Activated CD4-positive, alpha-beta T cell treated with anti-CD3 and anti-CD28 coated beads for 36 hours (primary cell): ENCODE measurements around the gene MAP7. TPM values are rescaled to one million over a fixed set of nuclear protein-coding genes. Genes with fewer than 3 reads are reported as not detected.

ENCODE experiments used
- ATAC-seq: fragments of 200-7000 bp; cut with Tn5 transposase; one replicate; pipeline ENCODE4 v1.10.0; 2021; ENCODE audit warnings: mild to moderate bottlenecking, moderate library complexity
- CTCF ChIA-PET: fragments of 350-600 bp; sonication (Branson Sonifier 250); formaldehyde crosslinking; loops from one replicate; lab custom pipeline; 2021; ENCODE audit warnings: antibody characterized with exemption; lab: Charles Lee
- POLR2A ChIA-PET: fragments of 350-600 bp; sonication (Branson Sonifier 250); formaldehyde crosslinking; loops from one replicate; lab custom pipeline; 2021; ENCODE audit warnings: antibody characterized with exemption, inconsistent platforms; lab: Charles Lee
- DNase-seq: peaks from one replicate; pipeline ENCODE4 v3.0.0-alpha.2; 2020
- H3K27ac Mint-ChIP-seq: one replicate; pipeline ENCODE4 v1.8.0; 2021; ENCODE audit warnings: mixed read lengths
- H3K27me3 Mint-ChIP-seq: one replicate; pipeline ENCODE4 v1.8.0; 2021; ENCODE audit warnings: mixed read lengths
- H3K36me3 Mint-ChIP-seq: one replicate; pipeline ENCODE4 v1.8.0; 2021; ENCODE audit warnings: low read depth, mixed read lengths
- H3K4me1 Mint-ChIP-seq: one replicate; pipeline ENCODE4 v1.8.0; 2021; ENCODE audit warnings: mixed read lengths
- H3K4me3 Mint-ChIP-seq: one replicate; pipeline ENCODE4 v1.8.0; 2021; ENCODE audit warnings: mild to moderate bottlenecking, moderate library complexity, mixed read lengths
- H3K9me3 Mint-ChIP-seq: one replicate; pipeline ENCODE4 v1.8.0; 2021; ENCODE audit warnings: low read depth, mixed read lengths
- intact Hi-C, 2 experiments: fragments of 100-400 bp; cut with DNase I in 1 of 2; cut with micrococcal nuclease in 1 of 2; formaldehyde crosslinking; loops; one replicate each; pipeline versions ENCODE4 v1.14.2 to v1.15.1; 2022 to 2024; cut with DNase I, micrococcal nuclease
- total RNA-seq, 2 experiments: library from RNA; stranded (reverse); gene quantifications; one replicate each; pipeline ENCODE4 v1.2.3, GENCODE V29; 2021

MAP7 gene
- total RNA-seq, 2 experiments from 2014 or later = 2.1 to 3.1 TPM

DNA sequence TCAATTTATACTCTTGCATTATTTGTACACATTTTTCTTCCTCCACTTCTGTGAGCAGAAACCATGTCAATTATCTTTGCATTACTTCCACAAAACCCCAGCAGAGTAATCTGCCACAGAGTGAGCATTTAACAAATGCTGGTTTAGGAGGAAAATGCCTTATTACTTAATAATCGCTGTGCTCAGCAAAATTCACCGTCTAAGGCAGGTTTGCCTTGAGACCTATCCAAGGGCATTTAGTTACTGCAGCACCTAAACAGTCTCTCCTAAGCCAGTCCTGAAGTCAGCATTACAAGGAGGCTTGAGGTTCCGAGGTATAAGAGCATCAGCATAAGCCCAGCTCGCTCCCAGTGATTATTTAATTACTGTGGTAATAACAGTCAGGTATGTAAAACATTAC is 28.3 kb downstream of the MAP7 start:
- H3K4me3 Mint-ChIP-seq = no peak overlapping the region
- no peak for DNase-seq
- intact Hi-C loops = no loop called here
- H3K9me3 Mint-ChIP-seq = no peaks in the 10 kb centered on the region
- H3K27ac Mint-ChIP-seq = no peak overlapping the region
- ChIA-PET POLR2A (no interaction called here), CTCF (no interaction called here)
- H3K36me3 Mint-ChIP-seq = no peaks in the 10 kb centered on the region
- H3K27me3 Mint-ChIP-seq = no peaks in the 10 kb centered on the region
- ATAC-seq = no peak
- peaks cover 20% of the 10 kb centered on the region for H3K4me1 Mint-ChIP-seq

GRCh38 chr6:136521427-136521826 is 28.8 kb downstream of the MAP7 start:
- ChIA-PET POLR2A (no interaction called here), CTCF (interaction anchor here (0.7 kb wide), 1 partner anchor 13 kb away, joined by 3 read pairs; no protein-coding TSS in a partner anchor)
- Mint-ChIP-seq H3K9me3 (no peaks in the 10 kb centered on the region), H3K4me3 (no peak overlapping the region), H3K27ac (no peak overlapping the region), H3K27me3 (no peaks in the 10 kb centered on the region), H3K4me1 (peaks cover 17% of the 10 kb centered on the region), H3K36me3 (no peaks in the 10 kb centered on the region)
- ATAC-seq = no peak
- intact Hi-C loops = no loop called here
- no peak for DNase-seq

DNA sequence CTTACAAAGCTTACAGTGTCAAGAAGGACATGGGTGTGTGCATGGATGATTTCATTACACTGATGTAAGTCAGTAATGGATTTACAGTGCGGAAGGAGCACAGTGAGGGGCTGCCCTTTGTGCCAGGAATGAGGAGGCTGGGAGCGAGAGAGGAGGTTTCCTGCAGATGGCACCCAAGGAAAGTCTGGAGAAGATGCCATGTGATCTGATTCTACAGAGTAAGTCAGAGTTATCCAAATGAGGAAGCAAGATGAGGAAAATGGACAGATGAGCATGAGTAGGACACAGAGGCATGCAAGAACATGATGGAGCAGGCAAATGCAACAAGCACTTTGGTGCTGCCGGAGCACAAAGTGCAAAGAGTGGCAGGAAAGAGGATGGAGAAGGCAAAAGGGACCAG is 29.7 kb downstream of the MAP7 start:
- no peaks in the 10 kb centered on the region for H3K36me3 Mint-ChIP-seq
- H3K4me3 Mint-ChIP-seq = no peak overlapping the region
- ChIA-PET CTCF (interaction anchor here (0.7 kb wide), 1 partner anchor 14 kb away, joined by 3 read pairs; no protein-coding TSS in a partner anchor), POLR2A (no interaction called here)
- DNase-seq (no peak), ATAC-seq (no peak)
- H3K9me3 Mint-ChIP-seq = no peaks in the 10 kb centered on the region
- intact Hi-C loops = no loop called here
- peaks cover 9% of the 10 kb centered on the region for H3K4me1 Mint-ChIP-seq
- no peaks in the 10 kb centered on the region for H3K27me3 Mint-ChIP-seq
- no peak overlapping the region for H3K27ac Mint-ChIP-seq

GRCh38 chr6:136517582-136517981 is 32.6 kb downstream of the MAP7 start:
- DNase-seq = no peak
- CTCF ChIA-PET = interaction anchor here (0.7 kb wide), 1 partner anchor 9 kb away, joined by 3 read pairs; no protein-coding TSS in a partner anchor
- no peaks in the 10 kb centered on the region for H3K27me3 Mint-ChIP-seq
- intact Hi-C loops = no loop called here
- POLR2A ChIA-PET = no interaction called here
- no peaks in the 10 kb centered on the region for H3K9me3 Mint-ChIP-seq
- H3K36me3 Mint-ChIP-seq = no peaks in the 10 kb centered on the region
- ATAC-seq = no peak
- H3K27ac Mint-ChIP-seq = no peak overlapping the region
- H3K4me3 Mint-ChIP-seq = no peak overlapping the region
- no peaks in the 10 kb centered on the region for H3K4me1 Mint-ChIP-seq

DNA sequence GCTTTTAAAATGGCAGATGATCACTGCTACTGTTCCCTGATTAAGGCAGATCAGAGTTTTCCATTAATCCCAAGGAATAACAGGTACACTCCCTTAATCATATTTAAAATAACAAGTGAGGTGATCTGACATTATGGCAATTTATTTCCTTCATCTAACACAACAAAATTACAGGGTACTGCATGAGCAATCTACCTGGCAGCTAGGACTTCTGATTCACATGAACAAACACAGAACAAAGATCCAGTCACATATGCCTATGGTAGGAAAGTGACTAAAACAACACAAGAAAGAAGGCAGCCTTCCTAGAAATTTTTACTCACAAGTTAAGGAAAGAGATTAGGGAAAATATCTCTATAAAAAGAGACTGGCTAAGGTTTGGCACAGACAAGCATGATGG is 33.2 kb downstream of the MAP7 start:
- no peak overlapping the region for H3K27ac Mint-ChIP-seq
- H3K27me3 Mint-ChIP-seq = no peaks in the 10 kb centered on the region
- H3K36me3 Mint-ChIP-seq = no peaks in the 10 kb centered on the region
- peaks cover under 1% of the 10 kb centered on the region for H3K4me1 Mint-ChIP-seq
- H3K4me3 Mint-ChIP-seq = no peak overlapping the region
- ChIA-PET POLR2A (no interaction called here), CTCF (no interaction called here)
- DNase-seq = no peak
- intact Hi-C loops = no loop called here
- ATAC-seq = no peak
- H3K9me3 Mint-ChIP-seq = no peaks in the 10 kb centered on the region

DNA sequence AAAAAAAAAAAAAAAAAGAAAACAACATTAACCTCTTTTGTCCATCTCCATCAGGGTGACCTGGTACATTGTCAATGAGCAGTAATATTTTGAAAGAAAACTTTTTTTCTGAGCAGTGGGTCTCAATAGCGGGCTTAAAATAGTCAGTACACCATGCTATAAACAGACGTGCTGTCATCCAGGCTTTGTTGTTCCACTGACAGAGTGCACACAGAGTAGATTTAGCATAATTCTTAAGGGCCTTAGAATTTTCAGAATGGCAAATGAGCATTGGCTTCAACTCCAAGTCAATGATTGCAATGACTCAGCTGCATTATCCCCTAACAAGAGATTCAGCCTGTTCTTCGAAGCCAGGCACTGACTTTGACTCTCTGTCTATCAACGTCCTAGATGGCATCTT is 35.6 kb downstream of the MAP7 start:
- intact Hi-C loops = no loop called here
- ATAC-seq (no peak), DNase-seq (no peak)
- Mint-ChIP-seq H3K36me3 (no peaks in the 10 kb centered on the region), H3K4me1 (peaks cover 23% of the 10 kb centered on the region), H3K27me3 (no peaks in the 10 kb centered on the region), H3K4me3 (no peak overlapping the region), H3K27ac (no peak overlapping the region), H3K9me3 (no peaks in the 10 kb centered on the region)
- ChIA-PET POLR2A (no interaction called here), CTCF (no interaction called here)

GRCh38 chr6:136511926-136512325 is 38.3 kb downstream of the MAP7 start:
- ChIA-PET POLR2A (no interaction called here), CTCF (interaction anchor here (1.8 kb wide), 1 partner anchor 14 kb away, joined by 4 read pairs; no protein-coding TSS in a partner anchor)
- Mint-ChIP-seq H3K4me3 (no peak overlapping the region), H3K36me3 (no peaks in the 10 kb centered on the region), H3K27me3 (no peaks in the 10 kb centered on the region), H3K4me1 (peaks cover 26% of the 10 kb centered on the region), H3K27ac (no peak overlapping the region), H3K9me3 (no peaks in the 10 kb centered on the region)
- no peak for DNase-seq
- no peak for ATAC-seq
- intact Hi-C loops = no loop called here

- POLR2A ChIA-PET = no interaction called here
- no peak overlapping the region for H3K4me3 Mint-ChIP-seq
- DNase-seq (no peak), ATAC-seq (no peak)
- no peaks in the 10 kb centered on the region for H3K27me3 Mint-ChIP-seq
- H3K9me3 Mint-ChIP-seq = no peaks in the 10 kb centered on the region
- intact Hi-C loops = no loop called here
- CTCF ChIA-PET = no interaction called here
- peaks cover 26% of the 10 kb centered on the region for H3K4me1 Mint-ChIP-seq
- H3K36me3 Mint-ChIP-seq = no peaks in the 10 kb centered on the region
- no peak overlapping the region for H3K27ac Mint-ChIP-seq
Observed at GRCh38 chr6:136511397-136511796, 38.8 kb downstream of the MAP7 start.

- Mint-ChIP-seq H3K27me3 (no peaks in the 10 kb centered on the region), H3K4me3 (no peak overlapping the region), H3K9me3 (no peaks in the 10 kb centered on the region), H3K4me1 (peaks cover 26% of the 10 kb centered on the region), H3K27ac (no peak overlapping the region), H3K36me3 (no peaks in the 10 kb centered on the region)
- peak; percentile 51 for DNase-seq
- POLR2A ChIA-PET = interaction anchor here (1.1 kb wide), 1 partner anchor 1013 kb away, joined by 3 read pairs; the partner anchor contains the start of gene AHI1
- CTCF ChIA-PET = no interaction called here
- ATAC-seq = peak; percentile 85
- intact Hi-C loops = no loop called here
Observed at GRCh38 chr6:136510782-136511181, 39.4 kb downstream of the MAP7 start.

DNA sequence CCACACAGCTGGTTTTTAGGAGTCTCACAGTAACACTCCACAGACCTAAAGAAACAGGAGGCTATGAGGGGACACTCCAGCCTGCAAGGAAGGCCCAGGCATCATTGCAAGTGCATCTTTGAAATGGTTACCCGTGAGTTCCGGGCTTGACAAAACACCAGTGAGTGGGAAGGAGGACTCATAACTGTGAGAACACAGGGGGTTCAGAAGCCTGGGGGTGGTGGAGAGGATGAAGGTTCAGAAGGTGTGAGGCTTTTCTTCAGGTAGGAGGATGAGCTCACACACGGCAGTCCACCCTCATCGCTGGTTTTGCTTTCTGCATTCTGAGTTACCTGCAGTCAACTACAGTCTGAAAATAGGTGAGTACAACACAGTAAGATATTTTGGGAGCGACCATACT is 39.9 kb downstream of the MAP7 start:
- peak overlapping the region; percentile 27 for H3K4me3 Mint-ChIP-seq
- CTCF ChIA-PET = interaction anchor here (0.7 to 0.9 kb wide), 2 partner anchors 37 to 808 kb away, joined by 3 read pairs; no protein-coding TSS in a partner anchor
- H3K27ac Mint-ChIP-seq = peak overlapping the region; percentile 42
- intact Hi-C loops = no loop called here
- ATAC-seq (peak; percentile 72), DNase-seq (peak; percentile 51)
- H3K36me3 Mint-ChIP-seq = no peaks in the 10 kb centered on the region
- H3K4me1 Mint-ChIP-seq = peaks cover 26% of the 10 kb centered on the region
- H3K27me3 Mint-ChIP-seq = no peaks in the 10 kb centered on the region
- no peaks in the 10 kb centered on the region for H3K9me3 Mint-ChIP-seq
- POLR2A ChIA-PET = interaction anchor here (0.6 to 1.1 kb wide), 2 partner anchors 25 to 1012 kb away, joined by 3 to 7 read pairs; partner anchors contain the start of gene AHI1

DNA sequence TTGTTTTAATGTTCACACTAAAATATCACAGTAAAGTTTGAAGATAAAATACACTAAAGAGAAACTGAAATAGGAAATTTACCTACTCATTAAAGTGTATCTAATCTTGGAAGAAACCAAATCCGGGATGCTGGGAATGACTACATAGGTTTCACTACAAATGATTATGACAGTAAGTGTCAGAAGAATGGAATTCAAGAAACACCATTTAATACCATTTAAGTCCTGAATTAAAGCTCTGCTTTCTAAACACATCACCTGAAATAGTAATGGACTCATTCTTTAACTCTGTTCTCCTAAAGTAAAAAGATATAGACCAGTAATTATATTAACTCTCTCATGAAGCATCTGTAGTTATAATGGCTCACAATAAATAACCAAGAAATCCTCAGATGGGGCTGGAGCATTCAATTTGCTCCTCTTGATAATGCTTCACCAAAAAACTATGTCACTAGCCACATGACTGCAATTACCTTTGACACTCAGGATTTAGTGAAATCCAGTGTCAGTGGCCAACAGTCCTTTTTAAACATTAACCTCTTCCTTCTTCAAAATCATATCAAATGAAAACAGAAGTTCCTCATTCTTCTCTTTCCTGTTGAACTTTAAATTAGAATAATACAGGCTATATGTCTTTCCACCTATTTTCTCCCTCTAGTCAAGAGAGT is 41.4 kb downstream of the MAP7 start:
- Mint-ChIP-seq H3K4me1 (peaks cover 26% of the 10 kb centered on the region), H3K27ac (no peak overlapping the region), H3K36me3 (no peaks in the 10 kb centered on the region), H3K27me3 (no peaks in the 10 kb centered on the region), H3K9me3 (no peaks in the 10 kb centered on the region), H3K4me3 (no peak overlapping the region)
- DNase-seq (no peak), ATAC-seq (no peak)
- ChIA-PET CTCF (interaction anchor here (0.5 to 0.7 kb wide), 2 partner anchors 9 to 1293 kb away, joined by 3 read pairs; no protein-coding TSS in a partner anchor), POLR2A (interaction anchor here (0.6 kb wide), 1 partner anchor 45 kb away, joined by 3 read pairs; no protein-coding TSS in a partner anchor)
- intact Hi-C loops = loop anchor here in 1 of 2 experiments (5.0 kb wide), 1 partner anchor 487 kb away; no protein-coding TSS in a partner anchor
